ENCODE data around the gene SLC22A15.
A peak's percentile ranks its signal among the peaks of the same experiment; 100 is the strongest.
"Not testable (repeated sequence)": the region's sequence is repeated elsewhere in the genome, so short reads cannot be mapped to it uniquely, and the experiment has no call there.

The SLC22A15 gene

GRCh38 chr1:115980998-115981993 lies 5.0 kb downstream of the SLC22A15 start:
- DNase-seq (ENCODE audit: low read depth) = peak; percentile 20

- DNase-seq (ENCODE audit: low read depth) = no peak
Measured at GRCh38 chr1:115982400-115982799, 6.1 kb downstream of the SLC22A15 start.

- no peak for DNase-seq (ENCODE audit: low read depth)
Measured at GRCh38 chr1:115983584-115983983, 7.3 kb downstream of the SLC22A15 start.

GRCh38 chr1:115987623-115988022 lies 11.3 kb downstream of the SLC22A15 start:
- no peak for DNase-seq (ENCODE audit: low read depth)

GRCh38 chr1:115988953-115989352 lies 12.6 kb downstream of the SLC22A15 start:
- DNase-seq (ENCODE audit: low read depth) = no peak

- DNase-seq (ENCODE audit: low read depth) = no peak
Measured at GRCh38 chr1:115989699-115990098, 13.4 kb downstream of the SLC22A15 start.

GRCh38 chr1:115991909-115992308 lies 15.6 kb downstream of the SLC22A15 start:
- DNase-seq (ENCODE audit: low read depth) = no peak

- DNase-seq (ENCODE audit: low read depth) = not testable (repeated sequence)
Measured at GRCh38 chr1:115997921-115998320, 21.6 kb downstream of the SLC22A15 start.

- DNase-seq (ENCODE audit: low read depth) = no peak
Measured at GRCh38 chr1:116001739-116002487, 25.6 kb downstream of the SLC22A15 start.

GRCh38 chr1:116002781-116003420 lies 26.6 kb downstream of the SLC22A15 start:
- no peak for DNase-seq (ENCODE audit: low read depth)

GRCh38 chr1:116003823-116004222 lies 27.5 kb downstream of the SLC22A15 start:
- no peak for DNase-seq (ENCODE audit: low read depth)

GRCh38 chr1:116006486-116006964 lies 30.2 kb downstream of the SLC22A15 start:
- DNase-seq (ENCODE audit: low read depth) = no peak

- no peak for DNase-seq (ENCODE audit: low read depth)
Measured at GRCh38 chr1:116008656-116009390, 32.5 kb downstream of the SLC22A15 start.

- no peak for DNase-seq (ENCODE audit: low read depth)
Measured at GRCh38 chr1:116012716-116013115, 36.4 kb downstream of the SLC22A15 start.

GRCh38 chr1:116015679-116016078 lies 39.4 kb downstream of the SLC22A15 start:
- no peak for DNase-seq (ENCODE audit: low read depth)

- DNase-seq (ENCODE audit: low read depth) = no peak
Measured at GRCh38 chr1:116018007-116018406, 41.7 kb downstream of the SLC22A15 start.

- no peak for DNase-seq (ENCODE audit: low read depth)
Measured at GRCh38 chr1:116019653-116020253, 43.4 kb downstream of the SLC22A15 start.

GRCh38 chr1:116020668-116021272 lies 44.5 kb downstream of the SLC22A15 start:
- DNase-seq (ENCODE audit: low read depth) = peak; percentile 11

- no peak for DNase-seq (ENCODE audit: low read depth)
Measured at GRCh38 chr1:116024626-116025025, 48.3 kb downstream of the SLC22A15 start.

GRCh38 chr1:116026631-116027030 lies 50.3 kb downstream of the SLC22A15 start:
- no peak for DNase-seq (ENCODE audit: low read depth)
